Germinal center (tissue), 1 donor: ENCODE results near the gene YPEL2.

Experiments used
- DNase-seq: peaks from one replicate; pipeline ENCODE4 v3.0.0; 2012; ENCODE audit warnings: mixed read lengths, low spot score

Gene YPEL2

DNA sequence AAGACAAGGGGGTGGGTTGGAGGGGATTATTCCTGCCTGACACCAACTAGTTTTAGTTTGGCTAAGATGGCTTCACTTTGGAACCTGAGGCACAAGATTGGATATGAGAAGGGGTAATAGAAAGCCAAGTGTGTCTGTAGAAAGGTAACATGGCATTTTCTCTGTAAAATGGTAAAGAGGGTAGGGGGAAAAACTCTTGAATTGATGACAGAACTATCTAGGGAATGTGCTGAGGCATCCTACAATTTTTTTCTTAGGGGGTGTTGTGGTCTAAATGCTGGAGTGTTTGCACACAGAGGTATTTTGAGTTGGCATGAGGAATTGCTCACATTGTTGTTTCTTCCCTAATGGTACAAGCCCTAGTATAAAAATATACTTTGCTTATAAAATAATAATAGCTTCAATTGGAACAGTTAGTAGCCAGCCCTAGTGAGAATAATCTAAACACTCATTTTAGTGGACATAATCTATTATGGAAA lies 25.8 kb downstream of the YPEL2 start:
- no peak for DNase-seq

DNA sequence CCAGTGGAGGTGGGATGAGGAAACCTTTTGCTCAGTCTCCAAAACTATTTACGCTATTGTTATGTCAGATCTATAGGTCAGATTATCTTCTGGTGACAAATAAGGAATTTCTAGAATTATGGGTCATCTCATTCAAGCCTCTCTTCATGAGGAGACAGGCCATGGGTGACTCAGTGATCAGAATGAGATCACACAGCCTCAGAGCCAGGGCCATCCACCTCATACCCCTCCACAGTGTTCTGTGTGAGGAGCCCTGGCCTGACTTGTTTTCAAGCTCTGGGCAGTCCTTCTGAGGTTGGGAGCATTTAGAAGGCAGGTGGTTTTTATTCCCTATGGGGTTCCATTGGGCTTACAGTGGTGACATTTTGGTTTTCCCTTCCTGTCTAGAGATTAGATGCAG lies 26.5 kb downstream of the YPEL2 start:
- no peak for DNase-seq

GRCh38 chr17:59361386-59361785 lies 29.9 kb downstream of the YPEL2 start:
- no peak for DNase-seq

DNA sequence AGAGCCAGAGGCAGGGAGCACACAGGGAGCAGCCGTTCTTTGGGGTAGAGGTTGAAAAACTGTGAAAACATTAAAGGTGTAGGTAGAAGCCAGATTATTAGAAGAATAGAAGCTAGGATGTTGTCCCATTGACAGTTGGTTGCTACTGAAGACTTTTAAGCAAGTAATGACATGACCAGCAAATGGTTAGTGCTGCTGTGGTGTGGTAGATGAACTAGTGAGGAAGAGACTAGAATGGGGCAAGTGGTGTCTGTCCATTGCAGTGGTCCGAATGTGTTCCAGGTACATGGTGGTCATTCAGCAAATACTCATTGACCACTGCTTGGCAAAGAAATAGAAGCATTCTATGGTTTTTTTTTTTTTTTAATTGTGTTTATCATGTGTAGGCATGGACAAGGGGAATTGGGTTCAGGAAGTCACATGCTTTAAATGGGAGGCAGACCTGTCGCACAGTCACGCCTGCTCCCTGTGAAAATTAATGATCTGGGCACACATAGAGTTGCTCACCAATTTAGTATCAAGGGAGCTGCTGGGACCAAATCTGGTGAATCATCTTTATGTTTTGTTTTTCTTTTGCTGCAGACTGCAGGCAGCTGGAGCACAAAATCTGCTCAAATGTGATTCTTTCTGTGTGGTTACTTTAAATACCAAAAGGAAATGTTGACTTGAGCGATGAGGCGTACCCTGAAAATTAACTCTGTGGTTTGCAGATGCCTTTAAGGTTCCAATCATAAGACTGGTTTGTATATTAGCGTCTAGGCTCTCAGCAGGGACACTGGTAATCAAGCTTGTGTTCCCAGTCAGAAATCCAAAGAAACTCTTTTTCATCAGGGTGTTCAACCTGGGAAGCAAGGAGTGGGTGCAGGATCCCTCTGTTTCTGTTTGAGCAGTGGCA lies 30.7 kb downstream of the YPEL2 start:
- peak; percentile 40 for DNase-seq

- DNase-seq = no peak
These were observed 31.4 kb downstream of the YPEL2 start for GRCh38 chr17:59362811-59363205.

- no peak for DNase-seq
These were observed 34.0 kb downstream of the YPEL2 start for GRCh38 chr17:59365383-59365981.

- no peak for DNase-seq
These were observed 34.7 kb downstream of the YPEL2 start for GRCh38 chr17:59366040-59366757.

DNA sequence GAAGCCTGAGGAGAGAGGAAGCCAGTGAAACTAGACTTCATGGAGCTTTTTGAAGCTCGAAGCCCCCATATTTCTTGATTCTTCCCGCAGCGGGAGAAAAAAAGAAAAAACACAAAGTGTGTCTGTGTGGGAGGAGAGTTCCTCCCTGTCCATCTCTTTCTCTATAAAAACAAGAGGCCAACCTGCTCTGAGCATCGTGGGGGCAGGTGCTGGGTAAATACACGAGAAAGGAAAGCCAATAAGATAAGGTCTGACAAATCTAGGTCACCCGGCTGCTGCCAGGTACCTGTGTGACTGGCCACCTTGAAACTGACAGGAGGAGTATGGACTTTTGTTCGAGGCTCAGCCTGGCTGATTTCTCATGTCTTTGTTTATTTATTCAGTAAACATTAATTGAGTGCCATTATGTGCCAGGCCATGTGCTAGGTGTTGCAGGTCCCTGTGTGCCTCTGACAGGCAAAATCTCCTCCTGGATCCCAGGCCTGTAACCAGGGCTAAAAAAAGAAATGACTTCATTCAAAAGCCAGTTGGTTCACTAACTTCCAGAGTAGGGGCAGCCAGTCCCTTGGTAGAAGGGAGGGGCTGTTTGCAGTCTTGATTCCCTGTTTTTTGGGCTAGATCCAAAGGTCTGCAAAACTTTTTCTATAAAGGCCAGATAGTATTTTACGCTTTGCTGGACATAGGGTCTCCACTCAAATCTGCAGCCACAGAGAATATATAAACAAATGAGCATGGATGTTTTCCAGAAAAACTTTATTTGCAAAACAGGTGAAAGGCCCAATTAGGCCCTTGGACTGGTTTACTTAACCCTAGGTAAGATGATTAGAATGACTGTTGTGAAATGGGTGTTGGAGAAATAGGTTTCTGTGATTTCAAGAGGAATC lies 35.6 kb downstream of the YPEL2 start:
- DNase-seq = no peak

GRCh38 chr17:59367657-59368045 lies 36.2 kb downstream of the YPEL2 start:
- DNase-seq = no peak

DNA sequence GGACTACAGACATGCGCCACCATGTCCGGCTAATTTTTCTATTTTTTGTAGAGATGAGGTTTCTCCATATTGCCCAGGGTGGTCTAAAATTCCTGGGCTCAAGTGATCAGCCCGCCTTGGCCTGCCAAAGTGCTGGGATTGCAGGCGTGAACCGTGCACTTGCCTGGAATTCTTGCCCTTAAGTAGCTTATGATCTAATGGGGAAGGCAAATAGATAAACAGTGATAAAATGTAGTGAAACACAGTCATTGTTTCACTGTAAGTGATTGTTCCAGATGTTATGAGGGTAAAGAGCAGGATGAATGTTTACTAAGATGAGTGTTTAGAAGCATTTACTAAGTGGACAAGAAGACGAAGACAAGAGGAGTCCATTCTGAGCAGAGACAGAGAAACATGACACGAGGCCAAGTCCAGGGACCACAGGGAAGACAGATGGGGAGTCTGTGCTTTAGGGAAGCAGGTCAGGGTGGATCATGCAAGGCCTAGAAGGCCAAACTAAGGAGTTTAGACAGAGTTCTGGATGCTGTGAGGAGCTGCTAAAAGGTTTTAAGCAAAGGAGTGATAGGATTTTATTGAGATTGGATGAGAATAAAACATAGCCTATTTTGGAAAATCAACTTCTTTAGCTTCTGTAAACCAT lies 36.9 kb downstream of the YPEL2 start:
- DNase-seq = no peak

DNA sequence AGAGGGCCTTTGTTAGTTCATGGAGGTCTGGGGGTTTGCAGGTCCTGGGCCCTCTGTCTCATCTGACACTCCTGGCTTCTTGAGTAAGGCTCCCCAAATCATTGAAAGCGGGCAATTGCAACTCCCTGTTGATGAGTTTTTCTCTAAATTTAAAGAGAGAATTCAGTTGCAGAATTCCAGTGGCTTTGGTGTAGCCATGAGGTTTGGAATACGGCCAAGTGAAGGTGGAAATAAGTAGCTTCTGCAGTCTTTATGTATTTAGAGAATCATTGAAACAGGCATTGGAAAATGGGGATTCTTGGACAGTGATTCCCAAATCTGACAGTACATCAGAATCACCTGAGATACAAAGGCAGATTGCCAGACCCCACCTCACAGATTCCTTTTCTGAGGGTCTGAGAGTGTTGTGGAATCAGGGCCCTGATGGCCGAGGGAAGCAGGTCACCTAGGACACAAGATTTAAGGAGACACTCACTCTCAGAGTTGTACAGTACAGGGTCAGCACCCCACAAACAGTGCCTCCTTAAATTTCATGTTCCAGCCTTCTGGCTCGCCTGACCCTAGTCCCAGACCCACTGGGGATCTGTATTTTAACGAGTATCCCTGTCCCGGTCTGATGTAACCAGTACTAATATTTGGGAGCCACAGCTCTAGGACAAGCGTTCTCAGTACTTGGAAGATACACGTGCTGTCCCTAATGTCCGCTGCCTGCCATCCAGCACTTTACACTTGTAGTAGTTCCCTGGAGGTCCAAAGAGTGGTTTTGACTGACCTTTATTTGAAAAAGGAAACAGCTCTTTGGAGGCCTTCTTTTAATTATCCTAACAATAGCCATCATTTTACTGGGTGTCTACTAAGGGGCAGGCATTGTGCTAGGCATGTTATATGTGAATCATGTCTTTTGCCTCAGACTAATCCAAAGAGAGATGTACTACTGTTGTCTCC lies 37.8 kb downstream of the YPEL2 start:
- no peak for DNase-seq

GRCh38 chr17:59370593-59371299 lies 39.3 kb downstream of the YPEL2 start:
- no peak for DNase-seq

DNA sequence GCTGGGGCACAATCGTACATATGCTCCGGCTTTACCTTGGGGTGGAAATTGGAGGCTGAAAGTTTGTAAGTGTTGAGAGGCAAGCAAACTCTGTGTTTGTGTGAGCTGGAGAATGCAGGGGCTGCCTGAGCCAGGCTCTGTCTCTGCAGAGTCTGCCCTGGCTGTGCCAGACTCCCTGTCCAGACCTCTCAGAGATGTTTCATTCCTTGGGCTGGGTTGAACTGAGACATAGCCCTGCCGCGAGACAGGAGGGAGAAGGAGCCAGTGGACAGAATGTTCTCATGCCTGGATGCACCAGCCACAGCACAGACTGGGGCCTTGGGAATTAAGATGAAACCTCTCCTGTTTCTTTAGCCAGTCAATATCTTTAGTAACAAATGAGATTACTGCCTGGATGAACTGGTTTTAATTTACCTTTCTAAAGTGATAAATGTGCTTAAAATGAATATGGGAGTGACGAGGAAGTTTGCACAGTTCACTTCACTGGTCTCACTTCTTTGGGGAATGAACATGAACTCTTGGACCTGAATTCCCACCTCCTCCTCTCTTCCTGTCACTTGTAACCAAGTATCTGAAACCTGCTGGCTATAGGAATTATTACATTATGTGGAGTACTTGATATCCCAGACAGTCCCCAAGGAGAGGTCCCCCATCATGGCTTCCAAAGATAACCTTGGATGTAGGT lies 40.1 kb downstream of the YPEL2 start:
- no peak for DNase-seq

GRCh38 chr17:59372138-59372751 lies 40.8 kb downstream of the YPEL2 start:
- DNase-seq = peak; percentile 57

DNA sequence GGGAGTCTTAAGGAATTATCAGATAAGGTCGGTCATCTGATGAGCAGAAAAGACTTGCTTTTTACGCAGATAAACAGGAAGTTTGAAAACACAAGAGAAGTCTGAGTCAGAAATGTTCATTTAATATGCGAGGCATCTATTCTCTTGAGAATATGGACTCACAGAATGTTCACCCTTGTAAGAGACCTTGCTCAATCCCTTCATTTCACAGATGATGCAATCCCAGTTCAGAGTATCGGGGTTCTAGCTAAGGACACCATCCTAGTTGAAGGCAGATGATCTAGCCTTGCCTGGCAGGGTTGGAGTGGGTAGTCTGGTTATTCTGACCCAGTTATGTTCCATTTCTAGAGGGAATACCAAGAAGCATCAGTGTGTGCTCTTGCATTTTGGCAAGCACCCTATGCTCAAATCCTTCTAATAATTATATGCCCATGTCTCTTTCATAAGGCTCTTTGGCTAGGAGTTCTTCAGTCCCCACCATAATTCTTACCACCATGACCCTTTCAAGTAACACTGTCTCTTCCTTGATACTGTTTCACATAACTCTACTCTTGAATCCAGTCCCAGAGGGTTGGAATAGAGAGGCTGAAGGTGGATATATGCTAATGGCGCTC lies 42.5 kb downstream of the YPEL2 start:
- no peak for DNase-seq

DNA sequence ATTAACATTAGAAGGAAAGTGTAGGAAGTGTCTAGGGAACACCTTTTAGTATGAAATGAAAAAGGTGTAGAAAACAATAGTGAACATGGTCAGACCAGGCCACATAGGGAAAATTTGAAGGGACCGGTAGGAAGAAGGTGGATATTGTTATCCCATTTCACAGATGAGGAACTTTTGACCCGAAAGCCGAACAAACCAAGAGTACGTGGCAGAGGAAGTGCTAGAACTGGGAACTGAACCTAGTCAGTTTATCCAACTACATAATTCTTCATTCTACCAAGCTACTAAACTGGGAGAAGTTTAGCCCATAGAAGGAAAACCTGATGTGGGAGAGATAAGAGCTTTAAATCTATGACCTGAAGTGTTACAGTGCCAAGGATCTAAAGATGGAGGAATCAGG lies 43.2 kb downstream of the YPEL2 start:
- no peak for DNase-seq

DNA sequence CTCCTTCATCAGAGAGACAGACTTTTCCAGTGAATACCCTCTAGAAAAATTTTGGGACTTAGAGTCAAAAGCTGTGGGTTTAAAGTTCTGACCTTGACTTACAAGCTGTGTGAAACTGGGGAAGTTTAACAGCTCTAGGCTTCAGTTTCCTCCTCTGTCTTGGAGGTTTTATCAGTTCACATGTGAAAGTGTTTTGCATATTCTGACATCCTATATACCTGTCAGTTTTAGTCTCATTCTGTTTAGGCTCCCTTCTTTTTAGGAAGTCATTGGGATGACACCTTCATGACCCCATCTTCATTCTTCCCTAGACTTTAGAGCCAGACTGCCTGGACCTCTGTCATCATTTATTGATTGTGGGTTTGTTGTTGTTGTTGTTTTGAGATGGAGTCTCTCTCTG lies 44.4 kb downstream of the YPEL2 start:
- DNase-seq = peak; percentile 27

GRCh38 chr17:59376506-59376905 lies 45.1 kb downstream of the YPEL2 start:
- no peak for DNase-seq
